HG02973 (cell line): ENCODE measurements around the gene SHROOM2.
"Not testable (repeated sequence)": the region's sequence is repeated elsewhere in the genome, so short reads cannot be mapped to it uniquely, and the experiment has no call there.

Experiments
- ATAC-seq: cut with Tn5 transposase; IDR thresholded peaks from one replicate; pipeline ENCODE4 v1.9.1; 2021; ENCODE audit warnings: moderate library complexity; ENCODE audit not compliant: unreplicated experiment

Gene SHROOM2

DNA sequence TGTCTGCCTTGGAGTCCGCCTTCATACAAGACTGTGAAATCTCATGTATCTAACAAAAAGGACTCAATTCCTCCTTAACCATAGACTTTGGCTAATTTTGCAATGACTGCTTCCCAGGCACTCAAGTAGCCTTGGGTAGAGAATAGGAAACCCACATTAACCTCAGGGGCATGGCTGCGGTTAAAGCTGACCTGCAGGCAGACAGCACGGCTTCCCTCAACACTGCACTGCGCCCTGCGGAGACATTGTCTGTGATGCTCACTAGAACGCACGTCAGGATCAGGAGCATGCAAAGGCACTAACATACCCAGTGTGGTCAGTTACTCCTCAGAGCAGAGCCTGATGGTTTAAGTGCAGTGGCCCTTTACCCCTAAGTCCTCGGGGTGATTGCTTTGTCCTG lies 10.3 kb upstream of the SHROOM2 start:
- ATAC-seq: no peak

DNA sequence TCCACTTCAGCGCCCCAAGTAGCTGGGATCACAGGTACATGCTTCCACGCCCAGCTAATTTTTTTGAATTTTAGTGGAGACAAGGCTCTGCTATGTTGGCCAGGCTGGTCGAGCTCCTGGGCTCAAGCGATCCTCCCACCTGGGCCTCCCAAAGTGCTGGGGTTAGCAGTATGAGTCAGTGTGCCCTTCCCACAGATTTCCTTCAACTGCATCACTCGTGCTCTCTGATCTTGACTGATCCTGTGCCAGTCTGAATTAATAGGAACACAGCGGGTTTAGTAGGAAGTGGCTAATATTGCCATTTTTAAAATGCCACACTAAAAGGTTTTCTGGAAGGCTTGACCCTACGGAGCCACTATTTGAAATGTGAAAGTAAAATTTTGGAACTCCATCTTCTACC lies 4.3 kb upstream of the SHROOM2 start:
- no peak for ATAC-seq

DNA sequence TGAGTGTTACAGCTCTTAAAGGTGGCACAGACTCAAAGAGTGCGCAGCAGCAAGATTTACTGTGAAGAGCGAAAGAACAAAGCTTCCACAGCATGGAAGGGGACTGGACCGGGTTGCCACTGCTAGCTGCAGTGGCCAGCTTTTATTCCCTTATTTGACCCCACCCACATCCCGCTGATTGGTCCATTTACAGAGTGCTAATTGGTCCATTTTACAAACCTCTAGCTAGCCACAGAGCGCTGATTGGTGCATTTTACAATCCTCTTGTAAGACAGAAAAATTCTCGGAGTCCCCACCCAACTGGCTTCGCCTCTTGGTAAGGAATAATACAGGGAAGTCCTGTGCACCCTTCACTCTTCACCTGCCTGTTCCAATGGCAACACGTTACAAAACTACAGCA lies 1.9 kb upstream of the SHROOM2 start:
- ATAC-seq: no peak

DNA sequence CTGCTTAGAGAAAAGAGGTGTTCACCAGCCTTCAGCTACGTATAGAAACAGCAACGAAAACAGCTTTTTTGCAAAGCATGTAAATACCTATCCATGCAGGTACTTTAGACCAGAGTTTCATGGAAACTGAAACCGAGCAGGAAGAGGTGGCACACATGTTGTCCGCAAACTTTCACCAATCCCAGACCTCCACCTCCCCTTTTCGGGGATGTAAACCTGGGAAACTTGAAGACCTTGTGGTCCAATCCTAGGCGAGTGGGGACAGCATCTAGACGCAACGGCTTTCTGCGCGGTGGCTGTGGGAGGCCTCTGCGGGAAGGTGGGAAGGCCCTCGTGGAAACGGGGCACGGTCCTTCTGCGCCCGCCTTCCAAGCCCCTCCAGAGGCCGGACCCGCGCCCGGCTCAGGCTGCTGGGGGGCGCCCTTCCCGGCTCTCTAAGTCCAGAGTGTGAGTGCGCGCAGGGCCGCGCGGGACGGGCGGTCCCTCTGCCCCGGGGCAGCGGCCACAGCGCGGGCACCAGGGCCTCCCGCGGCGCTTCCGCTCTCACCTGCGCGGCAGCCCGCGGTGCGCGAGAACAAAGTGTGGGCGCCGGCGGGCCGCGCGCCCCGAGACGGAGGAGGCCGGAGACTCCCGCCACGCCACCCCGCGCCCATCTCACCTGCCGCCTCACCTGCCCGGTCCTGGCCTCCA lies 830 bp upstream of the SHROOM2 start:
- no peak for ATAC-seq

GRCh38 chrX:9786798-9787635 lies 788 bp downstream of the SHROOM2 start:
- no peak for ATAC-seq

DNA sequence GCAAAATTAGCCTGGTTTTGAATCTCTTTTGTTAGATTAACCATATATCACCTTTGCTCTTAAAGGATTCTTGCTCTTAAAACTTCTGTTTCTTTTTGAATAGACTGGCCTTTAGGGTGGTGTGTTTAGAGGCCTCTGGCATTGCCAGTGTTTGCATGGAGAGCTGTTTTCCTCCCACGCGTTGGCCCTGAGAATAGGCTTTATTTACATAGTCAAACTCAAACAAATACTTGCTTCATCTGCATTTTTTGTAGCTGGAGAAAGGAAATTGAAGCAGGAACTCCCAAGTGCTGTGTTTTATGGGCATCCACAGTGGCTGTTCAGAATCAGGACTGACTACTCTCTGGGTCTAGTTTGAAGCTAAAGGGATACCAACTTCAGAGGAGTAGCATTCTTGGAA lies 2.7 kb downstream of the SHROOM2 start:
- no peak for ATAC-seq

DNA sequence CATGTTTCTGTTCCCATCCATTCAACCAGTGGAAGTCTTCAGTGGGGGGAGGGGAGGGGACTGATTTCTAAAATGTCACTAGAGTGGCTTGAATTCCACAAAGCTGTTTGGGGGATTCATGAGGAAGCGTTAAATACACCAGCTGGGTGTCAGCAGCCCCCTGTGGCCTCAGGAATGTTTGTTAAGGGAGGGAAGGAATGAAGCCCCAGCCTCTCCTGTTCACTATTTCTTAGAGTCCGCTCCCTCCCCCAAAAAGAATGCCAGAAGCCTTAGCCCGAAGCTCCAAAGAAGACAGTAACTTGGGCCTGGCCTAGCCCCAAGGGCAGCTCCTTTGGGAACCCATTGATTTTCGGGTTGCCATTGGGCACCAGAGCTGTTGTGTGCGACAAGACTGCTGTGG lies 3.3 kb downstream of the SHROOM2 start:
- no peak for ATAC-seq

GRCh38 chrX:9790866-9791265 lies 4.6 kb downstream of the SHROOM2 start:
- ATAC-seq: no peak

GRCh38 chrX:9794495-9794894 lies 8.3 kb downstream of the SHROOM2 start:
- no peak for ATAC-seq

GRCh38 chrX:9797384-9798360 lies 11.4 kb downstream of the SHROOM2 start:
- no peak for ATAC-seq

DNA sequence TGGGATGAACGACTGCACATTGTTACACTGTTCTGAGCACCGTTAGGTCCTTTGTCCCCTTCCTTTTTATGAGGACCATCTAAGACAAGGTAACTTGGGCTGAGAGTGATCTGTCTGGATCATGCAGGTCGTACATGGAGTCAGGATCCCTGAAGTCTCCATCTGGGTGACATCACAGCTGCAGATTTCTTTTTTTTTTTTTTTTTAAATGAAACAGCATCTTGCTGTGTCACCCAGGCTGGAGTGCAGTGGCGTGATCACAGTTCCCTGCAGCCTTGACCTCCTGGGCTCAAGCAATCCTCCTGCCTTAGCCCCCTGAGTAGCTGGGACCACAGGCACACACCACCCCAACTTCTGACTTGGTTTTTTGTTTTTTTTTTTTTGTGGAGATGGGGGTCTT lies 16.5 kb downstream of the SHROOM2 start:
- ATAC-seq: no peak

- ATAC-seq: no peak
Observed at GRCh38 chrX:9804444-9804843, 18.2 kb downstream of the SHROOM2 start.

GRCh38 chrX:9805956-9806355 lies 19.7 kb downstream of the SHROOM2 start:
- no peak for ATAC-seq

GRCh38 chrX:9807355-9808182 lies 21.3 kb downstream of the SHROOM2 start:
- ATAC-seq: no peak

DNA sequence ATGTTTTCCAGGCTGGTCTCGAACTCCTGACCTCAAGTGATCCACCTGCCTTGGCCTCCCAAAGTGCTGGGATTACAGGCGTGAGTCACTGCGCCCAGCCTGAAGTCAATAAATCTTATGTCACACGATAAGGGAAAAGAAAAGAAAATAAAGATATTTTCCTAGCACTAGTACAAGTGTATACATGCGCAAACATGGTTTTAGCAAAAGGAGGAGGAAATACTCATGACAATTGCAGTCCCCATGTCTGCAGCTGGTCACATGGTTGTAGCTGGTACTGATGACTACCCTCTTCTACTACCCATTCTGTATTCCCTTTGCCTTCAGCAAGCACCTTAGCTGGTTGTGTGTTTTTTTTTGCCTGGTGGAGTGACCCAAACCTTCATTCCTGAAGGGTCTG lies 23.6 kb downstream of the SHROOM2 start:
- ATAC-seq: not testable (repeated sequence)

DNA sequence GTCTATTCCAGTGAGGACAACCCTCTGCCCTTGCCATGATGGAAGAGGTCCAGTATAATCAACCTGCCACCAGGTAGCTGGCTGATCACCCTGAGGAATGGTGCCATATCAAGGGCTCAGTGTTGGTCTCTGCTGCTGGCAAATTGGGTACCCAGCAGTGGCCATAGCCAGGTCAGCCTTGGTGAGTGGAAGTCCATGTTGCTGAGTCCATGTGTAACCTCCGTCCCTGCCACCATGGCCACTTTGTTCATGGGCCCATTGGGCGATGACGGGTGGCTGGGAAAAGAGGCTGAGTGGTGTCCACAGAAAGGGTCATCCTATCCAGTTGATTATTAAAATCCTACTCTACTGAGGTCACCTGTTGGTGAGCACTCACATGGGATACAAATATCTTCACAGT lies 24.9 kb downstream of the SHROOM2 start:
- ATAC-seq: not testable (repeated sequence)

GRCh38 chrX:9816084-9816700 lies 30.0 kb downstream of the SHROOM2 start:
- no peak for ATAC-seq

- ATAC-seq: no peak
Observed at GRCh38 chrX:9821572-9821971, 35.3 kb downstream of the SHROOM2 start.

DNA sequence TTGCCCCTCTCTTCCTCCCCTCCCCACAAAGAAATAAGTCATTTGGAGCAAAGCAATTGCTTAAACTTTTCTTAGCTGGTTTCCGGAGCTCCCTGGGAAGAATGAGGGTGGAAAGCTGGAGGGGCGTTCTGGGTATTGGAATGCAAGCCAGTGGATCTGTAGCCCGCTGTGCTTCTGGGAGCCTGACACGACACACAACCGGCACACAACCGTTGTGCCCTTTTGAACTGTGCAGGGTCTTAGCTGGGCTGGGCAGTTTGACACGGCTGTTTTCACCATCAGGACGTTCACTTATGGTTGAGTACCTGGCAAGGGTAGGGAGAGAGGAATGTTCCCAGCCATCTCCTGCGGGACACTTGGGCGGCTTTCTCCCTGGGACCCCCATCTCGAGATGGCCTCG lies 38.3 kb downstream of the SHROOM2 start:
- no peak for ATAC-seq
